SK-N-SH (cell line): ENCODE measurements around the gene GLB1L3. TPM values are rescaled to one million over a fixed set of nuclear protein-coding genes. Genes with fewer than 3 reads are reported as not detected.

Experiments
- CHD2 ChIP-seq: fragments of 150-350 bp; IDR thresholded peaks from 2 replicates; pipeline ENCODE4 v1.6.1; 2018; ENCODE audit warnings: low read length; ENCODE audit not compliant: partially characterized antibody
- CTCF ChIP-seq: fragments of 200-600 bp; sonication (generic); IDR thresholded peaks from 2 replicates; pipeline ENCODE4 v1.6.1; 2017; ENCODE audit warnings: antibody characterized with exemption, mild to moderate bottlenecking, moderate library complexity
- EP300 ChIP-seq, 2 experiments: IDR thresholded peaks; 2 replicates each; pipeline versions ENCODE4 v1.4.0 to v1.6.1; 2012; ENCODE audit warnings: borderline replicate concordance in 1 of 2, low read depth in 1 of 2, low read length in 1 of 2
- FOXM1 ChIP-seq: IDR thresholded peaks from 2 replicates; pipeline ENCODE4 v1.4.0; 2012; ENCODE audit warnings: low read depth, mild to moderate bottlenecking
- GABPA ChIP-seq: IDR thresholded peaks from 2 replicates; pipeline ENCODE4 v1.4.0; 2012; ENCODE audit warnings: low read depth, mild to moderate bottlenecking
- GATA2 ChIP-seq: sonication (generic); formaldehyde crosslinking; IDR thresholded peaks from 2 replicates; pipeline ENCODE4 v1.5.0; 2020; ENCODE audit warnings: mild to moderate bottlenecking, missing genetic modification reagents
- IRF3 ChIP-seq: fragments of 150-350 bp; IDR thresholded peaks from 2 replicates; pipeline ENCODE4 v1.6.1; 2016; ENCODE audit warnings: mild to moderate bottlenecking, low read depth, low read length
- MEF2A ChIP-seq: IDR thresholded peaks from 2 replicates; pipeline ENCODE4 v1.4.0; 2012; ENCODE audit warnings: low read depth, borderline replicate concordance
- MXI1 ChIP-seq: IDR thresholded peaks from 2 replicates; pipeline ENCODE4 v1.6.1; 2012; ENCODE audit warnings: mild to moderate bottlenecking, low read depth, low read length, improper control_type of control experiment
- NFIC ChIP-seq: IDR thresholded peaks from 2 replicates; pipeline ENCODE4 v1.4.0; 2012; ENCODE audit warnings: borderline replicate concordance
- NRF1 ChIP-seq: IDR thresholded peaks from 2 replicates; pipeline ENCODE4 v1.6.1; 2012; ENCODE audit warnings: low read depth, mild to moderate bottlenecking, low read length
- POLR2AphosphoS5 ChIP-seq: IDR thresholded peaks from 2 replicates; pipeline ENCODE4 v1.6.1; 2012; ENCODE audit warnings: low read depth, low read length
- RAD21 ChIP-seq: IDR thresholded peaks from 2 replicates; pipeline ENCODE4 v1.6.1; 2012; ENCODE audit warnings: mild to moderate bottlenecking, low read length
- REST ChIP-seq: IDR thresholded peaks from 2 replicates; pipeline ENCODE4 v1.6.1; 2012; ENCODE audit warnings: mild to moderate bottlenecking, low read depth, low read length, moderate library complexity
- RXRA ChIP-seq: IDR thresholded peaks from 2 replicates; pipeline ENCODE4 v1.4.0; 2012; ENCODE audit warnings: low read depth, mild to moderate bottlenecking, borderline replicate concordance
- TAF1 ChIP-seq: IDR thresholded peaks from 2 replicates; pipeline ENCODE4 v1.6.1; 2012; ENCODE audit warnings: low read depth, mild to moderate bottlenecking, low read length, moderate library complexity, borderline replicate concordance
- TEAD4 ChIP-seq: IDR thresholded peaks from 2 replicates; pipeline ENCODE4 v1.4.0; 2012; ENCODE audit warnings: mild to moderate bottlenecking, borderline replicate concordance; ENCODE audit not compliant: insufficient read depth
- polyA plus RNA-seq, 3 experiments: library from polyadenylated mRNA; depleted of rRNA; stranded (reverse); fragments of >200 nt; gene quantifications; 2 replicates each; pipeline ENCODE4 v1.2.3, GENCODE V29; 2012
- TF ChIP-seq, protein P1 (sequence below): IDR thresholded peaks from 2 replicates; pipeline ENCODE4 v1.4.0; 2012; ENCODE audit warnings: low read depth, borderline replicate concordance

The GLB1L3 gene
- polyA plus RNA-seq, 1 of the 3 experiments (the other 2 are of a cell fraction) = not detected

DNA sequence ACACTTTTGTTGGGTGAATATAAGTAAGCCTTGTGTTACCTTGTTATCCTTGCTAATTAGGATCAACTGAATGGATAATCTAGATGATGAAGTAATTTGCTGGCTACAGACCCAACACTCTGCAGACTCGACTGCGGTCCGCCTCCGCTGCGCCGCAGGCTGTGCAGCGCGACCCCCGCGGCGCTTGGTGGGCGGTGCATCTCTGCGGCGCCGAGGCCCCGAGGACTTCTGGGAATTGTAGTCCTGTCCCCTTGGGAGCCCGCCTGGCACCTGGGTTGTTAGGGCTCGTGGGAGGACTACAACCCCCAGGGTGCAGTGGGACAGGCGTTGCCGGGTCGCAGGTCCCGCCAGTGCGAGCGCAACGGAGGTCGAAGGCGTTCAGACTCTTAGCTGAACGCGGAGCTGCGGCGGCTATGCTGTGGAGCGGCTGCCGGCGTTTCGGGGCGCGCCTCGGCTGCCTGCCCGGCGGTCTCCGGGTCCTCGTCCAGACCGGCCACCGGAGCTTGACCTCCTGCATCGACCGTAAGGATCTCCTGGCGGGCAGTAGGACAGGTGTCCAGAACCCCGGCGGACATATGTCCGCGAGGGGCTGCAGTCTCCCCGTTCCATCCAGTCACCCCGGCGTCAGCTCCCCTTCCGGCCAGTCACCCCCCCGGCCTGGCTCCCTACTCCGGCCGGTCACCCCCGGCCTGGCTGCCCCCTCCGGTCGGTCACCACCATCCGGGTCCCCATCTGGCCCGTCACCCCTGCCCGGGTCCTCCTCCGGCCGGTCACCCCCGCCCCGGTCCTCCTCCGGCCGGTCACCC, 22.8 kb upstream of the GLB1L3 start, which contains the start of the genes ACAD8 and THYN1 (continued):
- TF ChIP-seq MEF2A (no peak), NFIC (no peak), GATA2 (CRISPR knock-in tag) (no peak), POLR2AphosphoS5 (peak; percentile 84), CHD2 (peak; percentile 86), RAD21 (no peak), CTCF (no peak), GABPA (peak; percentile 45; the same call in 1 of the 2 replicates), REST (no peak), RXRA (no peak), EP300 (IDR thresholded peaks at IDR 0.05; ENCODE audit: borderline replicate concordance in 1 of 2, low read depth in 1 of 2, low read length in 1 of 2) (peak in 1 of 2 experiments; percentile 23; a peak in 1 of 4 replicates), IRF3 (no peak), MXI1 (peak; percentile 73), NRF1 (peak; percentile 54), TEAD4 (no peak), FOXM1 (no peak), TAF1 (peak; percentile 65; the same call in 1 of the 2 replicates)
- TF ChIP-seq, protein P1, sequence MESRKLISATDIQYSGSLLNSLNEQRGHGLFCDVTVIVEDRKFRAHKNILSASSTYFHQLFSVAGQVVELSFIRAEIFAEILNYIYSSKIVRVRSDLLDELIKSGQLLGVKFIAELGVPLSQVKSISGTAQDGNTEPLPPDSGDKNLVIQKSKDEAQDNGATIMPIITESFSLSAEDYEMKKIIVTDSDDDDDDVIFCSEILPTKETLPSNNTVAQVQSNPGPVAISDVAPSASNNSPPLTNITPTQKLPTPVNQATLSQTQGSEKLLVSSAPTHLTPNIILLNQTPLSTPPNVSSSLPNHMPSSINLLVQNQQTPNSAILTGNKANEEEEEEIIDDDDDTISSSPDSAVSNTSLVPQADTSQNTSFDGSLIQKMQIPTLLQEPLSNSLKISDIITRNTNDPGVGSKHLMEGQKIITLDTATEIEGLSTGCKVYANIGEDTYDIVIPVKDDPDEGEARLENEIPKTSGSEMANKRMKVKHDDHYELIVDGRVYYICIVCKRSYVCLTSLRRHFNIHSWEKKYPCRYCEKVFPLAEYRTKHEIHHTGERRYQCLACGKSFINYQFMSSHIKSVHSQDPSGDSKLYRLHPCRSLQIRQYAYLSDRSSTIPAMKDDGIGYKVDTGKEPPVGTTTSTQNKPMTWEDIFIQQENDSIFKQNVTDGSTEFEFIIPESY = 0 out of 2 replicates have a peak, but pooled peaks have one; percentile 9
